HG02623 (cell line): ENCODE data around the gene TMEM134.
"Not testable (repeated sequence)": the region's sequence is repeated elsewhere in the genome, so short reads cannot be mapped to it uniquely, and the experiment has no call there.

Experiments
- ATAC-seq: cut with Tn5 transposase; IDR thresholded peaks from one replicate; pipeline ENCODE4 v1.9.1; 2021; ENCODE audit warnings: moderate library complexity; ENCODE audit not compliant: unreplicated experiment

Gene TMEM134

DNA sequence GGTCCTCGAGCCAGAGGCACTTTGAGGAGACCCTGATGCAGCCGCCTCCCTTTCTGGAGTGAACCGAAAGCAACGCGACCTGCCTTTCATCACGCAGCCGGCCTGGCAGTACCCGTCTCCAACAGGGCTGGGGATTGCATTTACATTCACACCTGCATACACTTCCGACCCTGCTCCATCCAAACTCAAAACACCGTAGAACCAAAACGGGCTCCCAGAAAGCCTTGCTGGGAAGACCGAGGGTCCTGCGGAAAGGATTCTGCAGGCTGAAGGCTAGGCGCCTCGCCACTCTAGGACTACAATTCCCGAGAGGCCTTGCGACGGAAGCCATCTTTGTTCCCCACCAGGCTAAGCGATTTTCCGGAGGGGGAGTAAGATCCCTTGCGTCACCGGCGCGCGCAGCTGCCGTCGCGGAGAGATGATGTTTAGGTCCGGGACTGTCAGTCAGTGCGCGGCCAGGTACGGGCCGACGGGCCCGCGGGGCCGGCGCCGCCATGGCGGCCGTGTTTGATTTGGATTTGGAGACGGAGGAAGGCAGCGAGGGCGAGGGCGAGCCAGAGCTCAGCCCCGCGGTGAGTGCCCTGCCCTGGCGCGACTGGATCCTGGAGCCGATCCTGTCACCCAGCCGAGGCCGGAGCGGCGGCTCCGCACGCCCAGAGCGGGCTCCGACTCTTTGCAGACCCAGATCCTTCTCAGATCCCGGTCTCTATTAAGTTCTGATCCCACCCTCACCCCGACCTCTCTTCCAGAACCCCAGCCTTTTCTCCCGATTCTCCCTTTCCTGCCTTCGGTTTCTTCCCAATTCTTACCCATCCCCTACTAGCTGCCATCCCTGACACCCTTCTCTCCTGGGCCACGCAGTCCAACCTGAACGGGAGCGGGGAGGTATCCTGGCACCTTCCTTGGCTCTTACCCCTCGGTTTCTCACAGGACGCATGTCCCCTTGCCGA is 40.7 kb downstream of the TMEM134 start, which contains the start of gene RPS6KB2:
RPS6KB2 (plus strand) TSS at position 443 of the 950 bp plus-strand sequence; CDS start at position 495, 52 bp downstream.
- ATAC-seq: peak; percentile 84

DNA sequence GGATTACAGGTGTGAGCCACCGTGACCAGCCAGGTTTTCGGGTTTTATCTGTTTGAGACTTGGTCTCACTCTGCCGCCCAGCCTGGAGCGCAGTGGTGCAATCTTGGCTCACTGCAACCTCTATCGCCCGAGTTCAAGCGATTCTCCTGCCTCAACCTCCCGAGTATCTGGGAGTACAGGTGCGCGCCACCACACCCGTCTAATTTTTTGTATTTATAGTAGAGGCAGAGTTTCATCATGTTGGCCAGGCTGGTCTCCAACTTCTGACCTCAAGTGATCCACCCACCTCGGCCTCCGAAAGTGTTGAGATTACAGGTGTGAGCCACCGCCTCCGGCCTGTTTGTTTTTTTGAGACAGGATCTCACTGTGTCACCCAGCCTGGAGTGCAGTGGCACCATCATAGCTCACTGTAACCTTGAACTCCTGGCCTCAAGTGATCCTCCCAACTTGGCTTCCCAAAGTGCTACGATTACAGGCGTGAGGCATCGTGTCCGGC is 41.6 kb downstream of the TMEM134 start:
- not testable (repeated sequence) for ATAC-seq

DNA sequence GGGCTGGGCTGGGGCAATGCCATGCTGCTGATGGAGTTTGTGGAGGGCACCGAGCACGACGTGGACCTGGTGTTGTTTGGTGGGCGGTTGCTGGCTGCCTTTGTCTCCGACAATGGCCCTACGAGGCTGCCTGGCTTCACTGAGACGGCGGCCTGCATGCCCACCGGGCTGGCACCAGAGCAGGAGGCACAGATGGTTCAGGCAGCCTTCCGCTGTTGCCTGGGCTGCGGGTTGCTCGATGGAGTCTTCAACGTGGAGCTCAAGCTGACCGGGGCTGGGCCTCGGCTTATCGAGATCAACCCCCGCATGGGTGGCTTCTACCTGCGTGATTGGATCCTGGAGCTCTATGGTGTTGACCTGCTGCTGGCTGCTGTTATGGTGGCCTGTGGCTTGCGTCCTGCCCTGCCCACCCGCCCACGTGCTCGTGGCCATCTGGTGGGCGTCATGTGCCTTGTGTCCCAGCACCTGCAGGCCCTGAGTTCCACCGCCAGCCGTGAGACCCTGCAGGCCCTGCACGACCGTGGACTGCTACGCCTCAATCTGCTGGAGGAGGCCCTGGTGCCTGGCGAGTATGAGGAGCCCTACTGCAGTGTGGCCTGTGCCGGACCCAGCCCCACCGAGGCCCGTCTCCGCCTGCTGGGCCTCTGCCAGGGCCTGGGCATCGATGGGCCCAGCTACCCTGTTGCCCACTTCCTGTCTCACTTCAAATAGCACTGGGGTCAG is 45.0 kb downstream of the TMEM134 start:
- no peak for ATAC-seq

DNA sequence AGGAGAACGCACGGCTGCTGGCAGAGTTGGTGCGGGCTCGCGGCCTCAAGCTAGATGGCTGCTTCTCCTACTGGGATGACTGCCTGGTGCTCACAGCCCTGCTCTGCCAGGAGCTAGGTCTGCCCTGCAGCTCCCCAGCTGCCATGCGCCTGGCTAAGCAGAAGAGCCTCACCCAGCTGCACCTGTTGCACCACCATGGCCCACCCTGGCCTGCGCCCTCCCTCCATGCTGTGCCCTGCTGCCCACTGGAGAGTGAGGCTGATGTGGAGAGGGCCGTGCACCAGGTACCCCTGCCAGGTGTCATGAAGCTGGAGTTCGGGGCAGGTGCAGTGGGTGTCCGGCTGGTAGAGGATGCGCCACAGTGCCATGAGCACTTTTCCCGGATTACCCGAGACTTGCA is 45.6 kb downstream of the TMEM134 start:
- no peak for ATAC-seq

DNA sequence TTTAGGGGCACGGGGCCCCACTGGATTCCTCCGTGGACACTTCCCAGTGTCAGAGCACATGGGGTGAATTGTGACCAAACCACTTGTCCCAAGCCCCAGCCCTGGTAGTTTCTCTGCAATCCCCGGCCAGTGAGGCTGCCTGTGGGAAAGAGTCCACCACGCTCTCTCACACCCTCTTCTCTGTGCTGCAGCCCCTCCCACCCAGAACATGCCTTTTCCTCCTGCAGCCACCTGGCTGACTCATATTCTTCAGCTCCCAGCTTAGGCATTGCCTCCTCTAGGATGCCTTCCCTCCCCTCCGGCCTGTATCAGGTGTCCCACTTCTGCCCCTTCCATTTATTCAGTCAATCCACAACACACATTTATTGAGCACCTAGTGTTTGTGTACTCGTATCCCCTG is 46.2 kb downstream of the TMEM134 start:
- no peak for ATAC-seq

DNA sequence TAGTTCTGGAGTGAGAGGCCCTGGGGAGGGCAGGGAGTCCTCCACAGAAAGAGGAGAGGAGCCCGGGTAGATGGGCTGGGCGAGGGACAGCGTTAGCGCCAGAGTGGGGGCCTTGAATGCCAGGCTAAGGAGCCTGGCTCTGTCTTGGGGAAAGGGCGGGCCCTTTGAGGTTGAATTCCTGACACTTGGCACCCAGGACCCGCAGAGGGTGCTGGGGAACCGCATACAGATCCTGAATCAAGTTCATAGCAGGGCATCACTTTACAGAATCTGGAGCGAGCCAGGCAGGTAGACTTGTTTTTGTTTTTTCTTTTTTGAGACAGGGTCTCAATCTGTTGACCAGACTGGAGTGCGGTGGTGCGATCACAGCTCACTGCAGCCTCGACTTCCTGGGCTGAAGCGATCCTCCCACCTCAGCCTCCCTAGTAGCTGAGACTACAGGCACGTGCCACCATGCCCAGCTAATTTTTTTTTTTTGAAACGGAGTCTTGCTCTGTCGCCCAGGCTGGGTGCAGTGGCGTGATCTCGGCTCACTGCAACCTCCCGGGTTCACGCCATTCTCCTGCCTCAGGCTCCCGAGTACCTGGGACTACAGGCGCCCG is 47.5 kb downstream of the TMEM134 start:
- no peak for ATAC-seq

DNA sequence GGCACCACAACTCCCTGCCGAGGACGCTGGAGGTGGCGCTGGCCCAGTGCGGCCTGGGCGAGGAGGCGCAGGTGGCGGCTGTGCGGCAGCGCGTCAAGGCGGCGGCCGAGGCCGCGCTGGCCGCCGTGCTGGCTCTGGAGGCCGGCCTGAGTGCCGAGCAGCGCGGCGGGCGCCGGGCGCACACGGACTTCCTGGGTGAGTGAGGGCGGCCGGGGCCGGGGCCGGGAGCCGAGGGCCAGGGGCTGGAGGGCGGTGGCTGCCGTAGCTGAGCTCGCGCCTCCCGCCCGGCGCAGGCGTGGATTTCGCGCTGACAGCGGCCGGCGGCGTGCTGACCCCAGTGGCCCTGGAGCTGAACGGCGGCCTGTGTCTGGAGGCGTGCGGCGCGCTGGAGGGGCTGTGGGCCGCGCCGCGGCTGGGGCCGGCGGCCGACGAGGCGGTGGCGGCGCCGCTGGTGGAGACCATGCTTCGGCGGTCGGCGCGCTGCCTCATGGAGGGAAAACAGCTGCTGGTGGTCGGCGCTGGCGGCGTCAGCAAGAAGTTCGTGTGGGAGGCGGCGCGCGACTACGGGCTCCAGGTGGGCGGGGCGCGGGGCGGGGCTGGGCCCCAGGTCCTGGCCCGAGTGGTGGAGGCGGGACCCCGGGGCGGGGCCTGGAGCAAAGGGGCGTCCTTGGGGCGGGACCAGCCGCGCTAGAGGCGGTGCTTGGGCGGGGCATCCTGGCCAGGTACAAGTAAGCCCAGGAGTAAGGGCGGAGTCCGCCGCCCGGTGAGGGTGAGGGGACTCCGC is 48.2 kb downstream of the TMEM134 start:
- ATAC-seq: peak; percentile 86

DNA sequence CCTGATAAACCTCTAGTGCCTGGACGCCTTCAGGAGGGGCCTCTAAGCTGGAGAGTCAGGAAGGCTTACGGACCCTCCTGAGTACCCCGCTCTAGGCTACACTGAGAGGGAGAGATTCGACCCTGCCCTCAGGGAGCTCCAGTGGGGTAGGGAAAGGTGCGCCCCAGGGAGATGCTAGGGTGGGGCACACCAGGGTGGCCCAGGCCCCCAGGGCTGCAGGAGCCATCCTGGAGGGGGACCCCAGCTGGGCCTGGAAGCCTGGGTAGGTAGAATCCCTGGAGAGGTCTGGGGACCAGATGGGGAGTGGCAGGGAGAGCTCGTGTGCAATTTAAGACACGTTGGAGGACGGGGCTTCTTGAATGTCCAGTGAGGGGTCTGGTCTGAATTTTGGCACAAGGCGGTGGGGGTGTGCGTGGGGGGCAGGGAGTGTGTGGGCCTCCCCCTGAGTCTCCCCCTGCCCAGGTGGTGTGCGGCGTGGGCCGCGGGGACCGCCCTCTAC is 48.9 kb downstream of the TMEM134 start:
- ATAC-seq: no peak

DNA sequence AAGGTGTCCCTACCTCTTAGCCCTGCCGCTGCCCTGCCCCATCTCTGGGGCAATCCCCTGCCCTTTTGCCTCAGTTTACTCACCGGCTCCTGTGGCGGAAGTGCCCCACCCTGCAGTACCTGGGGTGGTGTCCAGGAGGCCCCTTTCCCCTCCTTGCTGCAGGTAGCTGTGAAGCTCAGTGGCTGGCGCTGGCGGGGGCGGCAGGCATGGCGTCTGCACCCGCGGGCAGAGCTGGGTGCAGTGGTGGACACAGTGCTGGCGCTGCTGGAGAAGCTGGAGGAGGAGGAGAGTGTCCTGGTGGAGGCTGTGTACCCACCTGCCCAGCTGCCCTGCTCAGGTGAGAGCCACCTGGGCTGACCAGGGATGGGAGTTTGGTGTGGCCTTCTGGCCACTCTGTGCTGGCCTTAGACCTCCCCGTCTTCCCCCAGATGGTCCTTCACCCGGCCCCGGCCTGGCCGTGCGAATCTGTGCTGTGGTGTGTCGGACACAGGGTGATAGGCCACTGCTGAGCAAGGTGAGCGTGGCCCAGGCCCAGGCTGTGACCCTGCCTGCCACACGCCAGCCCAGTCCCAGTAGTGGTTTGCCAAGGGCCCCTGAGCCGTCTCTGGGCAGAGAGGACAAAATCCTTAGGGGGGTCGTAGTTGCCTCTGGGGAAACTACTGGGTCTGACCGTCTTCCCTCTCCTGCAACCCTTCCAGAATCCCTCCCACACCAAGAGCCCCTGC is 49.6 kb downstream of the TMEM134 start:
- no peak for ATAC-seq

DNA sequence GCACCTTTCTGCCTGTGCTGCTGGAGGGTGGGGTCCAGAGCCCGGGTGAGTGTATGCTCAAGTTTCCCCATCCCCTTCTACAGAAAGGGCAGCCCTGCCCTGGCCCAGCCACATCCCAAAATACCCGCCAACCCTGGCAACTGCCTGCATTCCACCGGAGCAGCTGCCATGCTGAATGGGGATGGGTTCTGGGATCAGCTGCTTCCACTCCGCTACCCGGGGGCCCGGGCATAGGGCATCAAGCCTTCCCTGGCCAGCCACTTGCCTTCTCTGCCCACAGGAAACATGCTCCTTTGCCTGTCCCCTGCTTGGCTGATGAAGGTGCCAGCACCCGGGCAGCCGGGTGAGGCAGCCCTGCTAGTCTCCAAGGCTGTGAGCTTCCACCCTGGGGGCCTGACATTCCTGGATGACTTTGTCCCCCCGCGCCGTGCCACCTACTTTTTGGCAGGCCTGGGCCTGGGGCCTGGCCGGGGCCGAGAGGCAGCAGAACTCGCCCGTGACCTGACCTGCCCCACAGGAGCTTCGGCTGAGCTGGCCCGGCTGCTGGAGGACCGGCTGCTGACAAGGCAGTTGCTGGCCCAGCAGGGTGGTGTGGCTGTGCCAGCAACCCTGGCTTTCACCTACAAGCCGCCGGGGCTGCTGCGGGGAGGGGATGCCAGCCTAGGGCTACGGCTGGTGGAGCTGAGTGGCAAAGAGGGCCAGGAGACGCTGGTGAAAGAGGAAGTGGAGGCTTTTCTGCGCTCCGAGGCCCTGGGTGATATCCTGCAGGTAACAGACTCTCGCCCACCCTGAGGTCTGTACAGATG is 50.4 kb downstream of the TMEM134 start:
- ATAC-seq: no peak

DNA sequence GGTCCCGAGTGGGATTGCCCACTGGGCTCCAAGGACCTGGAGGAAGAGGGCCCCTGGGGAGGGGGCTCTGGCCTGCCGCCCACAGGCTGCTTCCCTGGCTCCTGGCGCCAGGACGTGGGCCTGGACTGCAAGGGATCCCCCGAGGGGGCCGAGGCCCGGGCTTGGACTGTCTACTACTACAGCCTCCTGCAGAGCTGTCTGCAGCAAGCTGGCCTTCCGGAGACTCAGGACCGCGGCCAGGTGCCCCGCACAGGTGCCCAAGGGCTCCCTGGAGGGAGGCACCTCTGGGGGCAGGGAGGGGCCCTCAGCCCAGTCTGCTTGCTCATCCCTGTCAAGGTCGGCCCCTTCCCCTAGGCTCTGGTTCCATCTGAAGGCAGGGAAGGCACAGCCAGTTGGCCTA is 51.6 kb downstream of the TMEM134 start:
- no peak for ATAC-seq

DNA sequence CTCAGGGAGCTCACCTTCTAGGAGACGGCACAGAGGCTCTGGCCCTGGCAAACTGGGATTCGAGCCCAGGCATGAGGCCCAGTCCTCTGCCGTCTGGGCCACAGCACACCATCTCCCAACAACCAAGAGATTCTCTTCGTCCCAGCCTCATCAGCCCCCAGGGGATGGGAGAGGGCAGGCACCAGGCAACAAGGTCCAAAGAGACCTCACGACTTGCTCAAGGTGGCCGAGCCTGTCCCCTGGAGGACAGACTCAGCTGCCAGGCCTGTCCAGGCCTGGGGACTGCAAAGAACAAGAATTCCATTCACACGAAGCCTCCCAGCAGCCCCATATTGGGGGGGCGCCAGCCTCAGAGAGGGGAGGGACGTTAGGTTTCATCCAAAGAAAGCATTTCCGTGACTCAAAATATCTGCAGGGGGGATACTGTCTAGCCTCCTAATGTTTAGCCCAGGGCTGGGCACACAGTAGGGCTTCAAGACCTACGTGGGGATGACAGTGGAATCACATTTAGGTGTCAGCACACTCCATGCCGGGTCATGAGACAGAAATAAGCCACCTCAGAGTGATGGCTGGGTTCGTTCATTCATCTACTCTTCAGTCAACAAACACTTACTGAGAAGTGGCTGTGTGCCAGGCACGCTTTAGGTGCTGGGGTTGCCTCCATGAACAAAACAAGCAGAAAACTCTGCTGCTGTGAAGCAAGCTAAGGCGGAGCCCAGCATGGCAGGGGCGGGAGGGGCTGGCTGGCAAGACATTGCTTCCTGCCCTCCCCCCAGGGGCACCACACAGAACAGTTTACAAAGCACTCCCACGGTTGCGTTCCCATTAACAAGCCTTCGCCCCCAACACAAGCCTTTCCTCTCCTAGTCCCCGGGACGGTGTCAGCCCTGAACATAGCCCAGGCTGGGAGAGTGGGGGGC is 52.4 kb downstream of the TMEM134 start:
- ATAC-seq: no peak

DNA sequence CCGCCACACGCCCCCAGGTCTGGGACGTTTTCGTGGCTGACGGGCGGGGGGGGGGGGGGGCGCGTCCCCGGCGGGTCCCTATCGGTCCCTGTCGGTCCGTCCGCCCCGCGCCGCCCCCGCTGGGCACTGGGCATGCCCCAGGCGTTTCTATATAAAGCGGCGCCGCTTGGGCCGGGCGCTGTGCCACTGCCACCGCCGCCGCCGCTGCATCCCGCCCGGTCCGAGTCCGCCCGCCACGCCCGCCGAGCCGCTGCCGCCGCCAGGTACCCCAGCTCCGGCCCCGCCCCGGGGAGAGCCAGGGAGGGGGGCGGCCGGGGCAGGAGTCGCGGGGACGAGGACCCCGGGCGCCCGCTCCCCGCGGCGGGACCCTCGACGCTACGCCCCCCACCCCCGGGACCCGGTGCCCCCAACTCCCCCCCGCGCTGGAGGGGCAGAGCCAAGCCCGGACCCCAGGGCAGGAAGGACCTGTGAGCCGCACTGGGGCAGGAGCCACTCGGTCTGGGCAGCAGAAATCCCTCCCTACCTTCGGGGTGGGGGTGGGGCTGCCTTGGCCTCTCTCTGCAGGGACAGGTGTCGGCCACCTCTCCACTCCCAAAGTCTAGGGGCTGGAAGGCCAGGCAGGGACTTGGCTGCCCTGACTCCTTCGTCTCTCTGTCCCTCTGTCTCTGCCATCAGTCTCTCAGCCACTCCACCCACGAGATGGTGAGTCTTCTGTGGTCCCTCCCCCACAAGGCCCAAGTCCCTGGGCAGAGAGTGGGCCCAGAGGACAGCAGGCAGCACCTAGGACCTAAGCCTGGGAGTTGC is 53.3 kb downstream of the TMEM134 start, which contains the start of gene CARNS1:
CARNS1 (plus strand) TSS at position 178 of the 804 bp plus-strand sequence; CDS start at position 700, 522 bp downstream.
- no peak for ATAC-seq

DNA sequence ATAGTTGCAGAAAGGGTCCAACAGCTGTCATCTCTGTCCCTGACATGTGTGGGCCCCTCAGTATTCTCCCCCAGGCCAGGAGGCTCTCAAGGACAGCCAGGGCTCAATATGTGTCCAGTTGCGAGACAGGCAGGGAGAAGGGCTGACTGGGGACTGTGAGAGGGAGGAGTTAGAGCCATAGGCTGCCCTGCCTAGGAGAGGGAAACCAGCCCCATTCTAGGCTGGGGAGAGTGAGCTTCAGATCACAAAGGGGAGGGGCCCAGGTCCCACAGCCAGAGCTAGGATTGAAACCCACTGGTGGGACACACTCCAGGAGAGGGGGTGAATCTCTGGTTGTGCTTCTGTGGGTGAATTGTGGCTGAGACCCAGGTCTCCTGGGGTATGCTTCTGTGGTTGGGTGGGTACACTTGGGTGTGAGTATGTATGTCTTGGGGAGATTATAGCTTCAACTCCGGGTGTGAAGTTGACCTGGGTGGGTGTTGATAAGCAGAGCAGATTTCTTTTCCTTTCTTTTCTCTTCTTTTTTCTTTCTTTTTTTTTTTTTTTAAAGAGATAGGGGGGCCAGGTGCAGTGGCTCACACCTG is 55.7 kb downstream of the TMEM134 start:
- no peak for ATAC-seq

DNA sequence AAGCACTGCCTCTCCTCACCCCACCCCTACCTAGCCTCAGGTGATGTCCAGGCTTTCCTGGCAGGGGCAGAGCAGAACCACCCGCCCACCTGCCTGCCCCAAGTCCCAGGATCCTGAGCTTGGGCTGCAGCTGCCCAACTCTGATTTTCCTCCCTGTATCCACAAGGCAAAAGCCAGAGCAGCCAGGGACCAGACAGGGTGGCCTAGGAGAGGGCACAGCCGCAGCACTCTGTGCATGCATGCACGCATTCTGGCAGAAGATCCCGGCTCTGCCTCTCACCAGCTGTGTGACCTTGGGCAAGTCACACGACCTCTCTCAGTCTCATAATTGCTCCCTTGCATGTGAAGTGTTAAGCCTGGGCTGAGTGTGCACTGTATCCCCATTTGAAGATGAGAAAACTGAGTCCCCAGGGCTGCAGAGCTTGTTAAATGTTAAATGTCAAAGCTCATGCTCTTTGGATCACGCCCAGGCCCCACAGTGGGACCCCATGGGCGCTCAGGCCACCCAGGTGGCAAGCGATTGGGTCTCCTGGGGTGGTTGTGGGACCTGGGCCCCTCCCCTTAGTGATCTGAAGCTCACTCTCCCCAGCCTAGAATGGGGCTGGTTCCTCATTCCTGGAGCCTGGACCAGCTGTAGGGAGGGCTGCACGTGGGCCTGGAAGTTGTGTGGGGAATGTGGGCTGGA is 56.4 kb downstream of the TMEM134 start:
- ATAC-seq: no peak

DNA sequence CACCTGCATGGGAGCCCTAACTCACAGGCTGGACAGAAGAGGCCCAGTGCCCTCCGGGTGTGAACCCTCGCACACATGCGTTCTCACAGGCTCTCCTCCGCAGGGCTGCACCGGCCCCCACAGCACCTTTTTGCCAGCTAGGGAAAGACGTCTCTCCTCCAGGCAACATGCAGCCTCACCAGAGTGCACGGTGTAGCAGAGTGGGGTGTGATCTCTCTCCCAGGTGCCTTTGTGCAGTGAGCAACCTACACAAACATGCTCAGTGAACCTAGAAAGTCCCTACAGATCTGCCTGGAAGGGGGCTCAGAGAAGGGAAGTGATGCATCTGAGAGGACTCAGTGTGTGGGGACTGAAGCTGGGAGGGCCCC is 57.3 kb downstream of the TMEM134 start:
- ATAC-seq: no peak
